GM12878 (cell line): ENCODE measurements around the gene SCN8A. TPM values are rescaled to one million over a fixed set of nuclear protein-coding genes. Genes with fewer than 3 reads are reported as not detected.

Experiments
- ATAC-seq: fragments of 200-7000 bp; cut with Tn5 transposase; 3 replicates; pipeline ENCODE4 v1.9.1; 2020; ENCODE audit warnings: mild to moderate bottlenecking, moderate library complexity
- BruUV-seq: library from RNA; stranded (reverse); fragments of 400-500 nt; replicated peaks from 2 replicates; lab custom pipeline; 2021; lab: Mats Ljungman, UMichigan
- CTCF ChIA-PET: fragments of 300-600 bp; sonication (Branson Sonifier 250); formaldehyde crosslinking; extraction: SDS; loops from one replicate; lab custom pipeline; 2021; ENCODE audit warnings: inconsistent platforms; lab: Yijun Ruan, JAX
- POLR2A ChIA-PET: fragments of 350-600 bp; formaldehyde crosslinking; extraction: SDS; loops from one replicate; lab custom pipeline; 2021; ENCODE audit warnings: inconsistent platforms; lab: Charles Lee
- RAD21 ChIA-PET: fragments of 300-600 bp; sonication (Branson Sonifier 250); formaldehyde crosslinking; loops from one replicate; lab custom pipeline; 2023; ENCODE audit warnings: antibody characterized with exemption; ENCODE audit not compliant: unreplicated experiment; lab: Charles Lee
- SMC1A ChIA-PET: fragments of 300-600 bp; sonication (Branson Sonifier 250); formaldehyde crosslinking; loops from one replicate; lab custom pipeline; 2023; ENCODE audit not compliant: unreplicated experiment, uncharacterized antibody; lab: Charles Lee
- DNase-seq: peaks from one replicate; pipeline ENCODE4 v3.0.0-alpha.2; 2011; ENCODE audit warnings: low read depth, low spot score
- FAIRE-seq: peaks from 3 replicates; lab custom pipeline; 2011; peaks lifted over from hg19 to GRCh38; lab: Jason Lieb, UNC
- H2AFZ ChIP-seq: 2 replicates; pipeline ENCODE4 v1.6.0; 2011; ENCODE audit warnings: low read depth, low read length, control low read depth; ENCODE audit not compliant: control insufficient read depth
- H3K27ac ChIP-seq: 2 replicates; pipeline ENCODE4 v1.5.1; 2011; ENCODE audit warnings: control low read depth; ENCODE audit not compliant: control insufficient read depth, insufficient read depth
- H3K27me3 ChIP-seq, 2 experiments: replicated peaks in 1 of 2; 2 replicates each; pipeline versions ENCODE4 v1.6.0 to v1.6.1; 2011; ENCODE audit warnings: low read length in 1 of 2; ENCODE audit not compliant: control insufficient read depth in 2 of 2, insufficient read depth in 2 of 2
- H3K36me3 ChIP-seq, 2 experiments: 2 replicates each; pipeline ENCODE4 v1.5.1; 2011; ENCODE audit warnings: low read length in 1 of 2; ENCODE audit not compliant: control insufficient read depth in 2 of 2, insufficient read depth in 2 of 2
- H3K4me1 ChIP-seq: 2 replicates; pipeline ENCODE4 v1.6.1; 2011; ENCODE audit warnings: mild to moderate bottlenecking, low read length, moderate library complexity, mixed read lengths; ENCODE audit not compliant: control insufficient read depth, insufficient read depth
- H3K4me2 ChIP-seq: 2 replicates; pipeline ENCODE4 v1.6.0; 2011; ENCODE audit warnings: control low read depth; ENCODE audit not compliant: control insufficient read depth, insufficient read depth
- H3K4me3 ChIP-seq: fragments of 200-600 bp; sonication (generic); 2 replicates; pipeline ENCODE4 v1.5.1; 2016
- H3K79me2 ChIP-seq: 2 replicates; pipeline ENCODE4 v1.6.0; 2011; ENCODE audit warnings: low read length; ENCODE audit not compliant: control insufficient read depth, insufficient read depth
- H3K9ac ChIP-seq: 2 replicates; pipeline ENCODE4 v1.8.0; 2011; ENCODE audit warnings: low read length, control low read depth, mixed read lengths; ENCODE audit not compliant: control insufficient read depth, insufficient read depth
- H3K9me3 ChIP-seq: replicated peaks from 3 replicates; pipeline ENCODE4 v1.5.1; 2011; ENCODE audit warnings: mild to moderate bottlenecking, low read length; ENCODE audit not compliant: control insufficient read depth, insufficient read depth
- H4K20me1 ChIP-seq: 2 replicates; pipeline ENCODE4 v1.6.0; 2011; ENCODE audit not compliant: control insufficient read depth, insufficient read depth
- BMI1 ChIP-seq: fragments of 450-650 bp; IDR thresholded peaks from 2 replicates; pipeline ENCODE4 v1.6.1; 2016; ENCODE audit warnings: mild to moderate bottlenecking, moderate library complexity, borderline replicate concordance
- FOXM1 ChIP-seq: IDR thresholded peaks from 2 replicates; pipeline ENCODE4 v1.6.1; 2012; ENCODE audit warnings: low read depth, mild to moderate bottlenecking, inconsistent platforms, low read length, moderate library complexity
- GABPA ChIP-seq: IDR thresholded peaks from 2 replicates; pipeline ENCODE4 v1.6.1; 2014; ENCODE audit warnings: antibody characterized with exemption, low read depth, mild to moderate bottlenecking, inconsistent platforms
- NFXL1 ChIP-seq: fragments of 450-650 bp; IDR thresholded peaks from 2 replicates; pipeline ENCODE4 v1.6.1; 2017; ENCODE audit warnings: antibody characterized with exemption, mild to moderate bottlenecking, borderline replicate concordance
- RAD51 ChIP-seq: fragments of 450-650 bp; IDR thresholded peaks from 2 replicates; pipeline ENCODE4 v1.6.1; 2016; ENCODE audit warnings: moderate library complexity, mild to moderate bottlenecking, inconsistent platforms
- RB1 ChIP-seq: fragments of 450-650 bp; formaldehyde crosslinking; IDR thresholded peaks from 2 replicates; pipeline ENCODE4 v1.6.1; 2017; ENCODE audit warnings: mild to moderate bottlenecking, borderline replicate concordance
- RELA ChIP-seq: fragments of 450-650 bp; IDR thresholded peaks from 2 replicates; pipeline ENCODE4 v1.8.0; 2014; ENCODE audit warnings: borderline replicate concordance; ENCODE audit not compliant: partially characterized antibody
- SIX5 ChIP-seq: IDR thresholded peaks from 2 replicates; pipeline ENCODE4 v1.6.1; 2011; ENCODE audit warnings: mild to moderate bottlenecking, low read depth, low read length, moderate library complexity; ENCODE audit not compliant: severe bottlenecking
- SMAD5 ChIP-seq: IDR thresholded peaks from 2 replicates; pipeline ENCODE4 v1.6.1; 2016; ENCODE audit warnings: antibody characterized with exemption, low read depth
- SMC3 ChIP-seq: IDR thresholded peaks from 2 replicates; pipeline ENCODE4 v1.6.1; 2011; ENCODE audit warnings: low read length, improper control_type of control experiment, borderline replicate concordance
- SREBF1 ChIP-seq: IDR thresholded peaks from 2 replicates; pipeline ENCODE4 v1.6.1; 2012; ENCODE audit warnings: mild to moderate bottlenecking, low read length
- USF1 ChIP-seq: IDR thresholded peaks from 2 replicates; pipeline ENCODE4 v1.6.1; 2011; ENCODE audit warnings: borderline replicate concordance, low read depth, mild to moderate bottlenecking, moderate library complexity, mixed read lengths, low read length; ENCODE audit not compliant: insufficient read depth; ENCODE audit errors: extremely low read length
- YBX1 ChIP-seq: fragments of 450-650 bp; IDR thresholded peaks from 2 replicates; pipeline ENCODE4 v1.6.1; 2016; ENCODE audit warnings: antibody characterized with exemption
- ZNF217 ChIP-seq: fragments of 450-650 bp; IDR thresholded peaks from 2 replicates; pipeline ENCODE4 v1.6.1; 2017; ENCODE audit warnings: antibody characterized with exemption, mild to moderate bottlenecking
- WGBS: methylation state at CpG from one replicate; pipeline ENCODE4 v1.1.6; 2016; ENCODE audit warnings: low lambda C conversion rate; ENCODE audit not compliant: insufficient replicate concordance, insufficient coverage; ENCODE audit errors: missing lambda C conversion rate; 5-methylcytosine and 5-hydroxymethylcytosine counted together
- in situ Hi-C: fragments of 300-500 bp; cut with MboI; formaldehyde crosslinking; loops from 9 replicates; pipeline ENCODE4 v1.14.3; 2018; ENCODE audit warnings: mixed read lengths
- intact Hi-C: fragments of 100-400 bp; cut with micrococcal nuclease; formaldehyde crosslinking; loops from one replicate; pipeline ENCODE4 v1.14.2; 2022; ENCODE audit not compliant: unreplicated experiment
- polyA plus RNA-seq, 11 experiments: library from polyadenylated mRNA; depleted of rRNA in 4 of 11; unstranded in 6 of 11; stranded (reverse) in 5 of 11; fragments of >200 nt; fragmentation: Nextera tagmentation in 4 of 11; fragmentation: Illumina TruSeq in 1 of 11; extraction: Ambion mirVana in 4 of 11; extraction: Trizol in 1 of 11; gene quantifications; 1 replicate in 1 of 11; 2 replicates in 10 of 11; pipeline versions ENCODE4 v1.2.1 to v1.2.3, GENCODE V29; 2011 to 2016; ENCODE audit warnings: inconsistent platforms in 2 of 11, missing spikeins in 2 of 11, low read depth in 1 of 11
- total RNA-seq, 4 experiments: library from RNA; depleted of rRNA in 3 of 4; stranded (reverse); fragments of >200 nt in 3 of 4; fragmentation: Illumina TruSeq in 1 of 4; extraction: Trizol in 1 of 4; gene quantifications; 2 replicates each; pipeline versions ENCODE4 v1.2.1 to v1.2.3, GENCODE V29; 2013 to 2021
- TF ChIP-seq, protein P1 (sequence below): fragments of 450-650 bp; IDR thresholded peaks from 2 replicates; pipeline ENCODE4 v1.6.1; 2018; ENCODE audit warnings: borderline replicate concordance, mild to moderate bottlenecking; ENCODE audit not compliant: partially characterized antibody
- TF ChIP-seq, protein P2 (sequence below): fragments of 450-650 bp; IDR thresholded peaks from 2 replicates; pipeline ENCODE4 v1.6.1; 2017; ENCODE audit warnings: low read depth, mild to moderate bottlenecking, moderate library complexity

The SCN8A gene
- total and polyA plus RNA-seq, 10 of the 15 experiments (the other 5 are each of a cell fraction or from before 2014, with no cell fraction given) = 0.02 to 0.23 (median 0.06) TPM; not detected in 2

- TF ChIP-seq, protein P1, sequence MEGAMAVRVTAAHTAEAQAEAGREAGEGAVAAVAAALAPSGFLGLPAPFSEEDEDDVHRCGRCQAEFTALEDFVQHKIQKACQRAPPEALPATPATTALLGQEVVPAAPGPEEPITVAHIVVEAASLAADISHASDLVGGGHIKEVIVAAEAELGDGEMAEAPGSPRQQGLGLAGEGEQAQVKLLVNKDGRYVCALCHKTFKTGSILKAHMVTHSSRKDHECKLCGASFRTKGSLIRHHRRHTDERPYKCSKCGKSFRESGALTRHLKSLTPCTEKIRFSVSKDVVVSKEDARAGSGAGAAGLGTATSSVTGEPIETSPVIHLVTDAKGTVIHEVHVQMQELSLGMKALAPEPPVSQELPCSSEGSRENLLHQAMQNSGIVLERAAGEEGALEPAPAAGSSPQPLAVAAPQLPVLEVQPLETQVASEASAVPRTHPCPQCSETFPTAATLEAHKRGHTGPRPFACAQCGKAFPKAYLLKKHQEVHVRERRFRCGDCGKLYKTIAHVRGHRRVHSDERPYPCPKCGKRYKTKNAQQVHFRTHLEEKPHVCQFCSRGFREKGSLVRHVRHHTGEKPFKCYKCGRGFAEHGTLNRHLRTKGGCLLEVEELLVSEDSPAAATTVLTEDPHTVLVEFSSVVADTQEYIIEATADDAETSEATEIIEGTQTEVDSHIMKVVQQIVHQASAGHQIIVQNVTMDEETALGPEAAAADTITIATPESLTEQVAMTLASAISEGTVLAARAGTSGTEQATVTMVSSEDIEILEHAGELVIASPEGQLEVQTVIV = no peak
- no peak for TF ChIP-seq SIX5
These were observed 183.9 kb downstream of the SCN8A start (continued) for GRCh38 chr12:51774933-51775332.

GRCh38 chr12:51777457-51777856 is 186.4 kb downstream of the SCN8A start:
- ChIA-PET RAD21 (no interaction called here), POLR2A (no interaction called here), SMC1A (no interaction called here), CTCF (interaction anchor here (0.7 kb wide), 2 partner anchors 30 to 356 kb away, joined by 3 read pairs; no protein-coding TSS in a partner anchor)
- no peaks in the 10 kb centered on the region for H3K4me1 ChIP-seq
- intact Hi-C loops (no loop called here), in situ Hi-C loops (no loop called here)
- WGBS = 5% methylated on average over 2 of the region's 2 CpGs
- H3K27ac ChIP-seq = no peak overlapping the region
- no peaks in the 10 kb centered on the region for H3K79me2 ChIP-seq
- no peaks in the 10 kb centered on the region for H3K9me3 ChIP-seq
- H3K9ac ChIP-seq = no peak overlapping the region
- H3K4me3 ChIP-seq = no peak overlapping the region
- ATAC-seq = no peak
- FAIRE-seq = no peak
- H2AFZ ChIP-seq = no peak overlapping the region
- BruUV-seq = no TSS peak
- no peaks in the 10 kb centered on the region; a peak in 1 of 4 replicates for H3K27me3 ChIP-seq
- H4K20me1 ChIP-seq = no peaks in the 10 kb centered on the region
- no peaks in the 10 kb centered on the region for H3K36me3 ChIP-seq
- DNase-seq = no peak
- H3K4me2 ChIP-seq = no peak overlapping the region
- TF ChIP-seq USF1 = no peak
- TF ChIP-seq RELA = no peak
- no peak for TF ChIP-seq YBX1
- TF ChIP-seq BMI1 = no peak
- TF ChIP-seq FOXM1 = no peak
- TF ChIP-seq NFXL1 = no peak
- no peak for TF ChIP-seq ZNF217
- no peak for TF ChIP-seq SREBF1
- TF ChIP-seq GABPA = no peak
- TF ChIP-seq, protein P2, sequence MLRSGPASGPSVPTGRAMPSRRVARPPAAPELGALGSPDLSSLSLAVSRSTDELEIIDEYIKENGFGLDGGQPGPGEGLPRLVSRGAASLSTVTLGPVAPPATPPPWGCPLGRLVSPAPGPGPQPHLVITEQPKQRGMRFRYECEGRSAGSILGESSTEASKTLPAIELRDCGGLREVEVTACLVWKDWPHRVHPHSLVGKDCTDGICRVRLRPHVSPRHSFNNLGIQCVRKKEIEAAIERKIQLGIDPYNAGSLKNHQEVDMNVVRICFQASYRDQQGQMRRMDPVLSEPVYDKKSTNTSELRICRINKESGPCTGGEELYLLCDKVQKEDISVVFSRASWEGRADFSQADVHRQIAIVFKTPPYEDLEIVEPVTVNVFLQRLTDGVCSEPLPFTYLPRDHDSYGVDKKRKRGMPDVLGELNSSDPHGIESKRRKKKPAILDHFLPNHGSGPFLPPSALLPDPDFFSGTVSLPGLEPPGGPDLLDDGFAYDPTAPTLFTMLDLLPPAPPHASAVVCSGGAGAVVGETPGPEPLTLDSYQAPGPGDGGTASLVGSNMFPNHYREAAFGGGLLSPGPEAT = no peak
- TF ChIP-seq RB1 = no peak
- no peak for TF ChIP-seq SMAD5
- no peak for TF ChIP-seq SMC3
- TF ChIP-seq RAD51 = no peak
